ENCODE measurements around the gene REXO1. TPM values are rescaled to one million over a fixed set of nuclear protein-coding genes. Genes with fewer than 3 reads are reported as not detected.

Gene REXO1
- polyA plus RNA-seq, 2 of the 4 experiments (the other 2 are of a cell fraction) = 5.6 to 13.8 TPM

- Histone ChIP-seq H3K27ac (peak overlapping the region; percentile 99 to 100), H3K4me2 (peak overlapping the region; percentile 88), H3K4me1 (peaks cover 15% of the 10 kb centered on the region), H3K9me3 (no peaks in the 10 kb centered on the region), H3K4me3 (peak overlapping the region; percentile 91)
- TF ChIP-seq RAD21 (conservative IDR thresholded peaks at IDR 0.05 in 1 of 2, IDR thresholded peaks at IDR 0.05 in 1 of 2) (no peak), CBX2 (IDR thresholded peaks at IDR 0.05; ENCODE audit: borderline replicate concordance, low read depth) (no peak), PHF8 (IDR thresholded peaks at IDR 0.05; ENCODE audit: borderline replicate concordance, low read depth) (no peak), ESRRA (IDR thresholded peaks at IDR 0.05; ENCODE audit: borderline replicate concordance, low read length) (no peak), TP53 (CRISPR knock-in tag; IDR thresholded peaks at IDR 0.05) (no peak), RARB (CRISPR knock-in tag; IDR thresholded peaks at IDR 0.05) (no peak), GATA3 (IDR thresholded peaks at IDR 0.05; ENCODE audit: borderline replicate concordance) (no peak), MAZ (IDR thresholded peaks at IDR 0.05; ENCODE audit: borderline replicate concordance, low read depth, low read length) (no peak), HES2 (IDR thresholded peaks at IDR 0.05) (no peak), HDAC2 (IDR thresholded peaks at IDR 0.05) (no peak), CEBPB (IDR thresholded peaks at IDR 0.05) (no peak)
- DNase-seq (ENCODE audit: low read depth in 1 of 2, low spot score in 1 of 2) (no peak), FAIRE-seq (no peak), ATAC-seq (no peak)
- ChIA-PET POLR2A (interaction anchor here (0.5 kb wide), 1 partner anchor 266 kb away, joined by 3 read pairs; no protein-coding TSS in a partner anchor), CTCF (interaction anchor here (1.0 to 14.0 kb wide), 3 partner anchors 9 to 22 kb away, joined by 4 to 212 read pairs (median 32); no protein-coding TSS in a partner anchor)
- WGBS (ENCODE audit: missing lambda C conversion rate) = 19% methylated on average over 11 of the region's 12 CpGs
These were observed 967 bp downstream of the REXO1 start for GRCh38 chr19:1847348-1847683.

GRCh38 chr19:1846517-1847204, 1.6 kb downstream of the REXO1 start:
- POLR2A ChIA-PET = interaction anchor here (0.5 to 1.2 kb wide), 2 partner anchors 9 to 266 kb away, joined by 3 read pairs; no protein-coding TSS in a partner anchor
- Histone ChIP-seq H3K27ac (no peak overlapping the region), H3K9me3 (no peaks in the 10 kb centered on the region), H3K4me3 (peak overlapping the region; percentile 91), H3K4me2 (peak overlapping the region; percentile 88), H3K4me1 (peaks cover 15% of the 10 kb centered on the region)
- TF ChIP-seq USF2 (IDR thresholded peaks at IDR 0.05) = no peak
- TF ChIP-seq ELK1 (IDR thresholded peaks at IDR 0.05; ENCODE audit: low read depth, low read length) = no peak
- TF ChIP-seq ESRRA (IDR thresholded peaks at IDR 0.05; ENCODE audit: borderline replicate concordance, low read length) = no peak
- TF ChIP-seq FOXS1 (CRISPR knock-in tag; IDR thresholded peaks at IDR 0.05) = no peak
- TF ChIP-seq RAD21 (conservative IDR thresholded peaks at IDR 0.05 in 1 of 2, IDR thresholded peaks at IDR 0.05 in 1 of 2) = no peak
- no peak for TF ChIP-seq RARB (CRISPR knock-in tag; IDR thresholded peaks at IDR 0.05)
- no peak for TF ChIP-seq MAZ (IDR thresholded peaks at IDR 0.05; ENCODE audit: borderline replicate concordance, low read depth, low read length)
- TF ChIP-seq HDAC2 (IDR thresholded peaks at IDR 0.05) = no peak
- TF ChIP-seq TP53 (CRISPR knock-in tag; IDR thresholded peaks at IDR 0.05) = no peak
- TF ChIP-seq CBX2 (IDR thresholded peaks at IDR 0.05; ENCODE audit: borderline replicate concordance, low read depth) = no peak
- no peak for TF ChIP-seq MAX (IDR thresholded peaks at IDR 0.05)
- no peak for TF ChIP-seq HOXA7 (CRISPR knock-in tag; IDR thresholded peaks at IDR 0.05)
- no peak for TF ChIP-seq E2F6 (IDR thresholded peaks at IDR 0.05; ENCODE audit: borderline replicate concordance, low read depth)
- TF ChIP-seq TFCP2L1 (CRISPR knock-in tag; IDR thresholded peaks at IDR 0.05) = no peak
- no peak for TF ChIP-seq JUNB (IDR thresholded peaks at IDR 0.05)
- CTCF ChIA-PET = interaction anchor here (1.0 to 14.0 kb wide), 4 partner anchors 10 to 101 kb away, joined by 3 to 212 read pairs (median 18); no protein-coding TSS in a partner anchor
- no peak for DNase-seq (ENCODE audit: low read depth in 1 of 2, low spot score in 1 of 2)
- no peak for FAIRE-seq
- ATAC-seq = no peak
- WGBS (ENCODE audit: missing lambda C conversion rate) = 90% methylated on average over 23 of the region's 29 CpGs

All from A549 (cell line).